Neural crest cell (in vitro differentiated cells): ENCODE measurements around the gene TNNI2. TPM values are rescaled to one million over a fixed set of nuclear protein-coding genes. Genes with fewer than 3 reads are reported as not detected.

Experiments used
- DNase-seq: peaks from one replicate; pipeline ENCODE4 v3.0.0; 2021; ENCODE audit warnings: low read depth, mixed read lengths, low spot score
- H3K27ac Mint-ChIP-seq: one replicate; pipeline ENCODE4 v1.8.0; 2021; ENCODE audit warnings: mild to moderate bottlenecking, mixed read lengths; ENCODE audit not compliant: unreplicated experiment
- H3K27me3 Mint-ChIP-seq: 2 replicates; pipeline ENCODE4 v1.8.0; 2021; ENCODE audit warnings: low read depth, mild to moderate bottlenecking, mixed read lengths
- H3K36me3 Mint-ChIP-seq: 2 replicates; pipeline ENCODE4 v1.8.0; 2021; ENCODE audit warnings: low read depth, mild to moderate bottlenecking, mixed read lengths
- H3K4me1 Mint-ChIP-seq: 2 replicates; pipeline ENCODE4 v1.8.0; 2021; ENCODE audit warnings: mixed read lengths
- H3K4me3 Mint-ChIP-seq: one replicate; pipeline ENCODE4 v1.8.0; 2021; ENCODE audit warnings: mild to moderate bottlenecking, mixed read lengths
- H3K9me3 Mint-ChIP-seq: 2 replicates; pipeline ENCODE4 v1.8.0; 2021; ENCODE audit warnings: mixed read lengths
- CTCF ChIP-seq: fragments of 200-600 bp; sonication (generic); conservative IDR thresholded peaks from 2 replicates; pipeline ENCODE4 v1.5.0; 2021; ENCODE audit warnings: antibody characterized with exemption, mild to moderate bottlenecking
- total RNA-seq: library from RNA; stranded (reverse); gene quantifications from 2 replicates; pipeline ENCODE4 v1.2.1, GENCODE V29; 2021

Gene TNNI2
- total RNA-seq, 1 donor from 2014 or later: not detected

DNA sequence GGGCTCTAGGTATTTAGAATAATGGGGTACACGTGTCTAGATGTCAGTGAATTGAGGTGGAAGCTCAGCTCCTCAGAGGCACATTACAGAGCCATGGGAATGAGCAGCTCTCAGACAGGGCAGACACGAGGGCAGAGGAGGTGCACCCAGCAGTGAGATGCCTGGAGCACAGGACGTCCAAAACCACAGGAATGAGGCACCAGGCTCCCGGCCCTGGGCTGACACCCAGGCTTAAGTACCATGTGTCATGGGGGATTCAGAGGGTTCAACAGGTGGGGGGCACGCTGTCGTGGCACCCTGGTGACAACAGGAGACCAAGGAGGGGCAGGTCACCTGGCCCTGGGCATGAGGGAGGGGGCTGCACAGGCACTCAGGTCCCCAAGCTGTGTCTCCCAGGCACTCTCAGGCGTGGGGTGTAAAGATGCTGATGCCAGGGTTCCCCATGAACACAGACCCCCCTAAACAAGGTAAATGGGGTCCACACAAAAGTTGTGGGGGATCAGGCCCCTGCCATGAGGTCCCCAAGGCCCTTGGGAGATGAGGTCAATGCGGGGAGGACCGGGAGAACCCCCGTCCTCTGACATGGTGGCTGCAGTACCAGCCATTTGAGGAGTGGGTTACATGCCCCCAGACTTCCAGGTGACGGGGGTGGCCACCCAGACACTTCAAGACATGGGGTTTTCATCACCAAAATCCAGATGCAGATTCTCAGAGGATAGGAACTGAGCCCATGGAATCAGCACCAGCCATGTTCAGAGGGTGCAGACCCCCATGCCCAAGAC, 9.6 kb upstream of the TNNI2 start:
- TF ChIP-seq CTCF: no peak
- no peak overlapping the region for H3K4me3 Mint-ChIP-seq

DNA sequence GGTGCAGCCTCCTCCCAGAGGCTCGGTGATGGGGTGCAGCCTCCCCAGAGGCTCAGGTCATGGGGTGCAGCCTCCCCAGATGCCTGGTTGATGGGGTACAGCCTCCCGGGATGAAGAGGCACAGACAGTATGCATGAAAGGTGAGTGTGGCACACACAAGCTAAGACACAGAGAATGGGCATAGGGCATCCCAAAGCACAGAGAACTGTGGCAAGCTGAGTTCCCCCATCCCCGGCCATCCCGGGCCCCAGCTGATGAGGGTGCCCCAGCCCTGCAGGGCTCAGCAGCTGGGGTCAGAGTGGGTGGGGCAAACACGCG, 8.8 kb upstream of the TNNI2 start:
- no peak for TF ChIP-seq CTCF
- H3K27ac Mint-ChIP-seq: no peak overlapping the region
- H3K9me3 Mint-ChIP-seq: no peaks in the 10 kb centered on the region
- no peaks in the 10 kb centered on the region for H3K36me3 Mint-ChIP-seq
- no peak for DNase-seq
- no peak overlapping the region for H3K4me3 Mint-ChIP-seq
- no peaks in the 10 kb centered on the region for H3K4me1 Mint-ChIP-seq
- no peaks in the 10 kb centered on the region for H3K27me3 Mint-ChIP-seq

More for the DNA sequence above, 9.6 kb upstream of the TNNI2 start:
- no peaks in the 10 kb centered on the region for H3K9me3 Mint-ChIP-seq
- no peak overlapping the region for H3K27ac Mint-ChIP-seq
- no peak for DNase-seq
- H3K4me1 Mint-ChIP-seq: no peaks in the 10 kb centered on the region
- H3K36me3 Mint-ChIP-seq: no peaks in the 10 kb centered on the region
- H3K27me3 Mint-ChIP-seq: no peaks in the 10 kb centered on the region

- DNase-seq: no peak
- no peak for TF ChIP-seq CTCF
- no peak overlapping the region for H3K27ac Mint-ChIP-seq
- H3K4me1 Mint-ChIP-seq: no peaks in the 10 kb centered on the region
- H3K27me3 Mint-ChIP-seq: no peaks in the 10 kb centered on the region
- H3K4me3 Mint-ChIP-seq: no peak overlapping the region
- H3K36me3 Mint-ChIP-seq: no peaks in the 10 kb centered on the region
- no peaks in the 10 kb centered on the region for H3K9me3 Mint-ChIP-seq
Measured at GRCh38 chr11:1830322-1831223, 8.2 kb upstream of the TNNI2 start.

GRCh38 chr11:1831338-1832210, 7.2 kb upstream of the TNNI2 start:
- Mint-ChIP-seq H3K27me3 (no peaks in the 10 kb centered on the region), H3K27ac (no peak overlapping the region), H3K9me3 (no peaks in the 10 kb centered on the region), H3K36me3 (no peaks in the 10 kb centered on the region), H3K4me1 (no peaks in the 10 kb centered on the region), H3K4me3 (no peak overlapping the region)
- no peak for TF ChIP-seq CTCF
- no peak for DNase-seq

DNA sequence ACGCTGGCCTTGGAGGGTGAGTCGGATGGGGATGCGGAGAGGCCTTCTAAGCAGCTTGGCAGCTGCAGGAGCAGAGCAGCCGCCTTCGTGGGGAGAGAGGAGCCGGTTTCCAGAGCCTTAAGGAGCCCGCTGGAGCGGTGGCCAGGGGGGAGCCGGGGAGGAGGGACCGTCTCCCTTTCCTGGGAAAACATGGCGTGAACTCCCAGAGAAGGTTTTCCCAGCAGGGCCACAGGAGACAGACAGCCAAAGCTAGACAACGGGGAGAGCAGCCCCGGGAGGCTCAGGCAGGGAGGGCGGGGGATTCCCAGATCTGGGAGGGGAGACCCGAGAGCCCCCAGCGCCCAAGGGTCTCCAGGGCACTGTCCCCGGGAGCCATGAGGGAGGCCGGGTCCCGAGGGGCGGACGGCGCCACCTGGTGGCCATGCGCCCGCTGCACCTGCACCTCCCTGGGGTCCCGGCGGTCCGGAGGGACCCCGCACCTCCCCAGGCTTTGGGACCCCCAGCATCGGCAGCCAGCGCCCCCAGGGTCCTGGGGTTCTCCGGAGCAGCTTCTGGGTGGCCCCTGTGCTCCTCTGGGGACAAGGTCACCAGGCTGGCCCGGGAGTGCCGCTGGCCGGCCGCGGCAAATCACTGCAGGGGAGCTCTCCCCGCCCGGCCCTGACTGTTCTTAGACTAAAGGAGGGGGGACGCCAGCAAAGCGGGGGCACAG, 6.4 kb upstream of the TNNI2 start:
- DNase-seq: peak; percentile 78
- no peaks in the 10 kb centered on the region for H3K9me3 Mint-ChIP-seq
- no peak overlapping the region for H3K27ac Mint-ChIP-seq
- no peak overlapping the region for H3K4me3 Mint-ChIP-seq
- peak; percentile 99 for TF ChIP-seq CTCF
- H3K36me3 Mint-ChIP-seq: no peaks in the 10 kb centered on the region
- H3K27me3 Mint-ChIP-seq: no peaks in the 10 kb centered on the region
- no peaks in the 10 kb centered on the region for H3K4me1 Mint-ChIP-seq
